ENCODE results near the gene SLCO4A1.
A peak's percentile ranks its signal among the peaks of the same experiment; 100 is the strongest.

Gene SLCO4A1

GRCh38 chr20:62650551-62651284 is 8.4 kb downstream of the SLCO4A1 start:
- Histone ChIP-seq H3K27me3 (ENCODE audit: control insufficient read depth in 1 of 2, insufficient read depth in 1 of 2, low read length in 2 of 2) (no peaks in the 10 kb centered on the region), H3K79me1 (replicated peaks; ENCODE audit: low read length, poor library complexity, severe bottlenecking) (peaks cover 36% of the 10 kb centered on the region), H3K9ac (ENCODE audit: low read length) (no peak overlapping the region), H3K9me3 (ENCODE audit: control insufficient read depth, low read length) (no peaks in the 10 kb centered on the region), H3K23ac (ENCODE audit: low read length in 2 of 2) (no peak overlapping the region), H2BK15ac (ENCODE audit: low read depth, poor library complexity, severe bottlenecking) (no peak overlapping the region), H4K91ac (ENCODE audit: low read length) (no peak overlapping the region), H3K4ac (ENCODE audit: low read depth in 1 of 2, low read length in 2 of 2) (no peak overlapping the region), H2BK120ac (ENCODE audit: low read depth, low read length) (no peak overlapping the region), H3K18ac (ENCODE audit: low read depth in 1 of 2, low read length in 2 of 2) (no peak overlapping the region), H3K14ac (ENCODE audit: low read length in 2 of 2) (no peak overlapping the region), H3K4me3 (ENCODE audit: insufficient read depth in 1 of 2, low read depth in 1 of 2, low read length in 2 of 2) (no peak overlapping the region), H3K4me1 (ENCODE audit: control insufficient read depth, insufficient read depth, low read depth, low read length) (peaks cover 40% of the 10 kb centered on the region), H2BK12ac (ENCODE audit: low read length in 2 of 2) (no peak overlapping the region), H3K4me2 (ENCODE audit: low read length, poor library complexity, severe bottlenecking) (no peak overlapping the region), H3K27ac (ENCODE audit: low read length, poor library complexity, severe bottlenecking) (no peak overlapping the region), H3K36me3 (ENCODE audit: control insufficient read depth in 1 of 2, insufficient read depth in 2 of 2, low read depth in 1 of 2, low read length in 2 of 2) (peaks cover 0 to 69% of the 10 kb centered on the region in 2 experiments), H4K8ac (ENCODE audit: low read length) (no peak overlapping the region), H2BK5ac (ENCODE audit: low read depth, low read length, poor library complexity, severe bottlenecking) (no peak overlapping the region), H2AFZ (ENCODE audit: low read depth, low read length) (no peak overlapping the region), H2AK5ac (ENCODE audit: low read length, severe bottlenecking) (no peak overlapping the region)
- 90% methylated on average over 24 of the region's 24 CpGs for whole genome bisulfite sequencing
- no peak for DNase-seq

GRCh38 chr20:62651285-62652021 is 9.2 kb downstream of the SLCO4A1 start:
- Histone ChIP-seq H3K4me1 (ENCODE audit: control insufficient read depth, insufficient read depth, low read depth, low read length) (peaks cover 36% of the 10 kb centered on the region), H3K27ac (ENCODE audit: low read length, poor library complexity, severe bottlenecking) (peak overlapping the region; percentile 39)
- 67% methylated on average over 17 of the region's 24 CpGs for WGBS

DNA sequence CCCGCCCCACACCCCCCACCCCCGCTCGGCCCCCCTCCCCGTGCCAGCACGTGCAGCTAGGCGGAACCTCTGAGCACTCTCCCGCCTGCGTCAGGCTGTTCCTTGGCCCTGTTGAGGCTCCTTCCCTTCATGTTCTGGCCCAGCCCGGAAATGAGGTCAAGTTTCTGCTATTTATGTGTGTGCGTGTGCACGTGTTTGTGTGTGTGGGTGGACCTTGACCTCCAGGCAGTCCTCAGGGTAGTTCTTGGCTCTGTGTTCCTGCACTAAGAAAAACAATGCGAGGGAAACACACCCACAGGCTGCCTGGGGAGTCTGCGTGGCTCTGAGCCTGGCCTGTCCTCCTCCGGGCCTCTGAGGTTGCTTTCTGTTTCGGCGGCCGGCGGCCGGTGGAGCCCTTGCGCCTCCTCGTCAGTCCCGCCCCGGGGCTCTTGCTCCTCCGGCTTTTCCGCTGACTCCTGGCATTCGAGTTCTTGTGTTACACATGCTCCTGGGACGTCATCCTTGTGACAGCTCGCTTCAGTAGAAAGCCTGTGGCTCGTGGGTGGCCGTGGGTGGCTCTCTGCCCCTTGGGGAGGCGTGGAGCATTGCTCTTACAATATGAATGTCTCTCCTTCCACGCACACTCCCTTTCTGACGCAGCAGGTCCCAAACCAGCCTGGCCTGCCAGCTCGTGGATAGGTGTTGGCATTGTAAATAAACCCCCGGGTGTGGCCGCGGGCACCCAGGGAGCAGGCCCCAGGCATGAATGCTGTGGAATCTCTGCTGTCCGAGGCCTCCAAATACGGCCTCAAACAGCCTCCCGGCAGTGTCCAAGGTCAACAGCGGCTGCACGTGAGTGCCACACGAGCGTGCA is 10.0 kb downstream of the SLCO4A1 start:
- no peaks in the 10 kb centered on the region for H3K9me3 ChIP-seq (ENCODE audit: control insufficient read depth, low read length)
- peak overlapping the region in 1 of 2 experiments; percentile 57 for H2BK12ac ChIP-seq (ENCODE audit: low read length in 2 of 2)

More at GRCh38 chr20:62651285-62652021, 9.2 kb downstream of the SLCO4A1 start:
- Histone ChIP-seq H4K91ac (ENCODE audit: low read length) (peak overlapping the region; percentile 80), H3K4ac (ENCODE audit: low read depth in 1 of 2, low read length in 2 of 2) (peak overlapping the region in 1 of 2 experiments; percentile 6), H3K4me3 (ENCODE audit: insufficient read depth in 1 of 2, low read depth in 1 of 2, low read length in 2 of 2) (no peak overlapping the region), H3K4me2 (ENCODE audit: low read length, poor library complexity, severe bottlenecking) (no peak overlapping the region), H2BK120ac (ENCODE audit: low read depth, low read length) (no peak overlapping the region), H2AFZ (ENCODE audit: low read depth, low read length) (no peak overlapping the region), H2BK15ac (ENCODE audit: low read depth, poor library complexity, severe bottlenecking) (peak overlapping the region; percentile 87), H2BK5ac (ENCODE audit: low read depth, low read length, poor library complexity, severe bottlenecking) (no peak overlapping the region), H3K14ac (ENCODE audit: low read length in 2 of 2) (no peak overlapping the region), H3K9ac (ENCODE audit: low read length) (peak overlapping the region; percentile 56), H3K23ac (ENCODE audit: low read length in 2 of 2) (no peak overlapping the region), H3K9me3 (ENCODE audit: control insufficient read depth, low read length) (no peaks in the 10 kb centered on the region), H4K8ac (ENCODE audit: low read length) (peak overlapping the region; percentile 70), H3K27me3 (ENCODE audit: control insufficient read depth in 1 of 2, insufficient read depth in 1 of 2, low read length in 2 of 2) (no peaks in the 10 kb centered on the region), H3K79me1 (replicated peaks; ENCODE audit: low read length, poor library complexity, severe bottlenecking) (peaks cover 37% of the 10 kb centered on the region), H3K36me3 (ENCODE audit: control insufficient read depth in 1 of 2, insufficient read depth in 2 of 2, low read depth in 1 of 2, low read length in 2 of 2) (peaks cover 0 to 70% of the 10 kb centered on the region in 2 experiments), H2BK12ac (ENCODE audit: low read length in 2 of 2) (peak overlapping the region; percentile 61 to 85), H3K18ac (ENCODE audit: low read depth in 1 of 2, low read length in 2 of 2) (peak overlapping the region; percentile 37 to 86), H2AK5ac (ENCODE audit: low read length, severe bottlenecking) (peak overlapping the region; percentile 72)
- peak; percentile 19 for DNase-seq

More for the DNA sequence above, 10.0 kb downstream of the SLCO4A1 start:
- Histone ChIP-seq H3K23ac (ENCODE audit: low read length in 2 of 2) (no peak overlapping the region), H3K27ac (ENCODE audit: low read length, poor library complexity, severe bottlenecking) (peak overlapping the region; percentile 69), H3K4ac (ENCODE audit: low read depth in 1 of 2, low read length in 2 of 2) (peak overlapping the region; percentile 43 to 73), H3K18ac (ENCODE audit: low read depth in 1 of 2, low read length in 2 of 2) (peak overlapping the region; percentile 83 to 87), H2AFZ (ENCODE audit: low read depth, low read length) (peak overlapping the region; percentile 1), H3K79me1 (replicated peaks; ENCODE audit: low read length, poor library complexity, severe bottlenecking) (peaks cover 39% of the 10 kb centered on the region), H2BK120ac (ENCODE audit: low read depth, low read length) (peak overlapping the region; percentile 35), H3K4me3 (ENCODE audit: insufficient read depth in 1 of 2, low read depth in 1 of 2, low read length in 2 of 2) (peak overlapping the region in 1 of 2 experiments; percentile 68), H4K91ac (ENCODE audit: low read length) (peak overlapping the region; percentile 91), H3K9ac (ENCODE audit: low read length) (peak overlapping the region; percentile 80), H3K4me2 (ENCODE audit: low read length, poor library complexity, severe bottlenecking) (peak overlapping the region; percentile 52), H2AK5ac (ENCODE audit: low read length, severe bottlenecking) (no peak overlapping the region), H2BK15ac (ENCODE audit: low read depth, poor library complexity, severe bottlenecking) (peak overlapping the region; percentile 65), H3K4me1 (ENCODE audit: control insufficient read depth, insufficient read depth, low read depth, low read length) (peaks cover 36% of the 10 kb centered on the region), H3K36me3 (ENCODE audit: control insufficient read depth in 1 of 2, insufficient read depth in 2 of 2, low read depth in 1 of 2, low read length in 2 of 2) (peaks cover 0 to 73% of the 10 kb centered on the region in 2 experiments), H4K8ac (ENCODE audit: low read length) (peak overlapping the region; percentile 83), H3K14ac (ENCODE audit: low read length in 2 of 2) (peak overlapping the region; percentile 6 to 21), H2BK5ac (ENCODE audit: low read depth, low read length, poor library complexity, severe bottlenecking) (no peak overlapping the region), H3K27me3 (ENCODE audit: control insufficient read depth in 1 of 2, insufficient read depth in 1 of 2, low read length in 2 of 2) (no peaks in the 10 kb centered on the region)
- 29% methylated on average over 43 of the region's 44 CpGs for WGBS
- peak; percentile 98 for DNase-seq

Data from mesenchymal stem cell (in vitro differentiated cells and primary cell).